Ureter (tissue), 1 donor: ENCODE data around the gene ACBD6. TPM values are rescaled to one million over a fixed set of nuclear protein-coding genes. Genes with fewer than 3 reads are reported as not detected.
"Not testable (repeated sequence)": the region's sequence is repeated elsewhere in the genome, so short reads cannot be mapped to it uniquely, and the experiment has no call there.

Experiments used
- DNase-seq: peaks from one replicate; pipeline ENCODE4 v3.0.0-alpha.2; 2020; ENCODE audit warnings: low spot score
- total RNA-seq: library from RNA; stranded (reverse); gene quantifications from one replicate; pipeline ENCODE4 v1.2.4, GENCODE V29; 2023
- donor health status: DM: yes; HTN: yes; CAD: no.

Gene ACBD6
- total RNA-seq: 48.2 TPM

- peak; percentile 87 for DNase-seq
Measured at GRCh38 chr1:180502361-180503279, at the start of gene ACBD6. Gene ACBD6, minus strand, starts transcription at chr1:180502577. Its CDS starts 311 bp downstream, at chr1:180502266.

GRCh38 chr1:180551997-180552396 lies 49.6 kb upstream of the ACBD6 start:
- no peak for DNase-seq

- no peak for DNase-seq
Measured at GRCh38 chr1:180550241-180550640, 47.9 kb upstream of the ACBD6 start.

GRCh38 chr1:180549770-180550169 lies 47.4 kb upstream of the ACBD6 start:
- DNase-seq: not testable (repeated sequence)

- no peak for DNase-seq
Measured at GRCh38 chr1:180548686-180549317, 46.4 kb upstream of the ACBD6 start.

- no peak for DNase-seq
Measured at GRCh38 chr1:180545991-180546390, 43.6 kb upstream of the ACBD6 start.

- DNase-seq: no peak
Measured at GRCh38 chr1:180544050-180544449, 41.7 kb upstream of the ACBD6 start.

GRCh38 chr1:180542838-180543145 lies 40.4 kb upstream of the ACBD6 start:
- DNase-seq: no peak

- DNase-seq: no peak
Measured at GRCh38 chr1:180542113-180542837, 39.9 kb upstream of the ACBD6 start.

- DNase-seq: no peak
Measured at GRCh38 chr1:180540697-180541594, 38.6 kb upstream of the ACBD6 start.

GRCh38 chr1:180539136-180539535 lies 36.8 kb upstream of the ACBD6 start:
- no peak for DNase-seq

GRCh38 chr1:180536821-180537372 lies 34.5 kb upstream of the ACBD6 start:
- DNase-seq: no peak

- no peak for DNase-seq
Measured at GRCh38 chr1:180535418-180535999, 33.1 kb upstream of the ACBD6 start.

GRCh38 chr1:180534214-180534613 lies 31.8 kb upstream of the ACBD6 start:
- DNase-seq: no peak

GRCh38 chr1:180533266-180533987 lies 31.1 kb upstream of the ACBD6 start:
- DNase-seq: peak; percentile 58

GRCh38 chr1:180532854-180533253 lies 30.5 kb upstream of the ACBD6 start:
- no peak for DNase-seq

- no peak for DNase-seq
Measured at GRCh38 chr1:180530501-180530900, 28.1 kb upstream of the ACBD6 start.

GRCh38 chr1:180528868-180529470 lies 26.6 kb upstream of the ACBD6 start:
- DNase-seq: no peak

GRCh38 chr1:180527101-180527669 lies 24.8 kb upstream of the ACBD6 start:
- DNase-seq: no peak

- DNase-seq: no peak
Measured at GRCh38 chr1:180525715-180526039, 23.3 kb upstream of the ACBD6 start.
